ENCODE results near the gene PTGES3.

Gene PTGES3

GRCh38 chr12:56645201-56645716, 42.8 kb downstream of the PTGES3 start:
- TF ChIP-seq, protein P1, sequence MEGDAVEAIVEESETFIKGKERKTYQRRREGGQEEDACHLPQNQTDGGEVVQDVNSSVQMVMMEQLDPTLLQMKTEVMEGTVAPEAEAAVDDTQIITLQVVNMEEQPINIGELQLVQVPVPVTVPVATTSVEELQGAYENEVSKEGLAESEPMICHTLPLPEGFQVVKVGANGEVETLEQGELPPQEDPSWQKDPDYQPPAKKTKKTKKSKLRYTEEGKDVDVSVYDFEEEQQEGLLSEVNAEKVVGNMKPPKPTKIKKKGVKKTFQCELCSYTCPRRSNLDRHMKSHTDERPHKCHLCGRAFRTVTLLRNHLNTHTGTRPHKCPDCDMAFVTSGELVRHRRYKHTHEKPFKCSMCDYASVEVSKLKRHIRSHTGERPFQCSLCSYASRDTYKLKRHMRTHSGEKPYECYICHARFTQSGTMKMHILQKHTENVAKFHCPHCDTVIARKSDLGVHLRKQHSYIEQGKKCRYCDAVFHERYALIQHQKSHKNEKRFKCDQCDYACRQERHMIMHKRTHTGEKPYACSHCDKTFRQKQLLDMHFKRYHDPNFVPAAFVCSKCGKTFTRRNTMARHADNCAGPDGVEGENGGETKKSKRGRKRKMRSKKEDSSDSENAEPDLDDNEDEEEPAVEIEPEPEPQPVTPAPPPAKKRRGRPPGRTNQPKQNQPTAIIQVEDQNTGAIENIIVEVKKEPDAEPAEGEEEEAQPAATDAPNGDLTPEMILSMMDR (IDR thresholded peaks at IDR 0.05; ENCODE audit: borderline replicate concordance, control extremely low read depth, extremely low read depth, insufficient read depth, missing control alignments): peak; percentile 9
- no peak for DNase-seq (ENCODE audit: low spot score)
- in situ Hi-C loops (cut with MboI; ENCODE audit: low sequenced_read_pairs, unreplicated experiment): no loop called here

- no peak for DNase-seq (ENCODE audit: low spot score)
- TF ChIP-seq, protein P1 (IDR thresholded peaks at IDR 0.05; ENCODE audit: borderline replicate concordance, control extremely low read depth, extremely low read depth, insufficient read depth, missing control alignments): no peak
- in situ Hi-C loops (cut with MboI; ENCODE audit: low sequenced_read_pairs, unreplicated experiment): no loop called here
Observed at GRCh38 chr12:56644654-56645053, 43.4 kb downstream of the PTGES3 start.

- no peak for DNase-seq (ENCODE audit: low spot score)
- in situ Hi-C loops (cut with MboI; ENCODE audit: low sequenced_read_pairs, unreplicated experiment): no loop called here
- TF ChIP-seq, protein P1 (IDR thresholded peaks at IDR 0.05; ENCODE audit: borderline replicate concordance, control extremely low read depth, extremely low read depth, insufficient read depth, missing control alignments): no peak
Observed at GRCh38 chr12:56641219-56641618, 46.9 kb downstream of the PTGES3 start.

- TF ChIP-seq, protein P1 (IDR thresholded peaks at IDR 0.05; ENCODE audit: borderline replicate concordance, control extremely low read depth, extremely low read depth, insufficient read depth, missing control alignments): no peak
- in situ Hi-C loops (cut with MboI; ENCODE audit: low sequenced_read_pairs, unreplicated experiment): no loop called here
Observed at GRCh38 chr12:56637621-56638020, 50.5 kb downstream of the PTGES3 start.

GRCh38 chr12:56636675-56637540, 51.2 kb downstream of the PTGES3 start:
- TF ChIP-seq, protein P1 (IDR thresholded peaks at IDR 0.05; ENCODE audit: borderline replicate concordance, control extremely low read depth, extremely low read depth, insufficient read depth, missing control alignments): peak; percentile 82
- DNase-seq (ENCODE audit: low spot score): peak; percentile 91
- in situ Hi-C loops (cut with MboI; ENCODE audit: low sequenced_read_pairs, unreplicated experiment): no loop called here

More at GRCh38 chr12:56637621-56638020, 50.5 kb downstream of the PTGES3 start:
- no peak for DNase-seq (ENCODE audit: low spot score)

GRCh38 chr12:56635806-56636674, 52.0 kb downstream of the PTGES3 start:
- in situ Hi-C loops (cut with MboI; ENCODE audit: low sequenced_read_pairs, unreplicated experiment): no loop called here
- peak; percentile 84 for DNase-seq (ENCODE audit: low spot score)
- TF ChIP-seq, protein P1 (IDR thresholded peaks at IDR 0.05; ENCODE audit: borderline replicate concordance, control extremely low read depth, extremely low read depth, insufficient read depth, missing control alignments): no peak
